ENCODE data around the gene SLC6A4.

GRCh38 chr17:30238003-30238344, 2.5 kb upstream of the SLC6A4 start:
- TF ChIP-seq CTCF (conservative IDR thresholded peaks at IDR 0.05; ENCODE audit: low read depth, low read length) (no peak), EZH2 (IDR thresholded peaks at IDR 0.05; ENCODE audit: borderline replicate concordance, low read depth, low read length, poor library complexity, severe bottlenecking) (no peak)
